HPDE6-E6E7 (cell line): ENCODE measurements around the gene CD300LD.
A peak's percentile ranks its signal among the peaks of the same experiment; 100 is the strongest.
"Not testable (repeated sequence)": the region's sequence is repeated elsewhere in the genome, so short reads cannot be mapped to it uniquely, and the experiment has no call there.

ENCODE experiments used
- DNase-seq: peaks from one replicate; pipeline ENCODE4 v3.0.0; 2011; ENCODE audit warnings: missing footprints; ENCODE audit errors: extremely low spot score

Gene CD300LD

DNA sequence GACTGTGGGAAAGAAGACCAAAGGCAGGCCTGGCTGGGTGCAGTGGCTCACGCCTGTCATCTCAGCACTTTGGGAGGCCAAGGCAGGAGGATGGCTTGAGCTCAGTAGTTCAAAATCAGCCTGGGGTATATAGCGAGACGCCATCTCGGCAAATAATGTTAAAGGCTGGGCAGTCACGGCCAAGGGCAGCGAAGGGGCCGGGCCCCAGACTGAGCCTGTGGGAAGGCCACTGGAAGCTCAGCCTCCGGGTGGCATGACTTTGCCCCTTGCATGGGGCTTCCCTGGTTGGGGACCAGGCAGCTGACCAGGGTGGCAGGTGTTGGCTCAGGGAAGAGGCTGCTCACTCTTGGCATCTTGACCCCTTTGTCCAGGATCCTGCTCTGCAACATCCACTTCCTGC lies 14.0 kb upstream of the CD300LD start:
- DNase-seq = no peak

GRCh38 chr17:74605361-74605760 lies 13.3 kb upstream of the CD300LD start:
- peak; percentile 58 for DNase-seq

- DNase-seq = no peak
Measured at GRCh38 chr17:74604761-74605160, 12.7 kb upstream of the CD300LD start.

DNA sequence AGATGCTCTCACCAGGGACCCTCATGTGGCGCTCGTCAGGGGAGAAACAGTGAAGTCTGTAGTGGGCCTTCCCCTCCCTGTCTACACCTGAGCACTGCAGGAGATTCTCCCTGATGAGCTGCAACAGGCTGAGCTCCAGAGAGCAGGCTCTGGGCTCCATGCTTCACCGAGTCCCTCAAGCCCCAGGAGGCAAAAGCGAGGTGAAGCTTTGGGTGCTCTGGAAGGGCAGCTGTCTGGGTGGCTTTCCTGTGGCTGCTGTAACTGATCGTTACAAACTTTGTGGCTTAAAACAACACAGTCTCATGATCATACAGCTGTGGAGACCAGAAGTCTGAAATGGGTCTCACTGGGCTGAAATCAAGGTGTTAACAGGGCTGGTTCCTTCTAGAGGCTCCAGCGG lies 12.1 kb upstream of the CD300LD start:
- DNase-seq = no peak

DNA sequence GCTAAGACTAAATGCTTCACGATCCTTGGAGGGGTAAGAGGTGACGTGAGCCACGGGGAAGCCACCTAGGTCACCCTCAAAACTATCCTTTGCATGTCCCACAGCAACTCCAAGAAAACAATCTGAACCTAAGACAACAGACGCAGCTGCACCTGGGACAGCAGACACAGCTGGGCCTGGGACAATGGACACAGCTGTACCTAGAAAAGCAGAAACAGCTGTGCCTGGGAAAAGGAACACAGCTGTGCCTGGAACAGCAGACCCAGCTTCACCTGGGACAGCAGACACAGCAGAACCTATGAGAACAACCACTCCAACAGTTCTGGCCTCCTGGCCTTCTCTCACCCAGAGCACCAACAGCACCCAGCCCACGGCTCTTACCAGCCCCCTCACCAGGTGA lies 11.7 kb upstream of the CD300LD start:
- no peak for DNase-seq

GRCh38 chr17:74603037-74603635 lies 11.1 kb upstream of the CD300LD start:
- DNase-seq = no peak

GRCh38 chr17:74601944-74602572 lies 10.0 kb upstream of the CD300LD start:
- DNase-seq = peak; percentile 46

GRCh38 chr17:74599448-74599939 lies 7.4 kb upstream of the CD300LD start:
- DNase-seq = no peak

- no peak for DNase-seq
Measured at GRCh38 chr17:74599023-74599399, 6.9 kb upstream of the CD300LD start.

GRCh38 chr17:74598346-74599022 lies 6.4 kb upstream of the CD300LD start:
- no peak for DNase-seq

GRCh38 chr17:74597069-74597790 lies 5.1 kb upstream of the CD300LD start:
- no peak for DNase-seq

DNA sequence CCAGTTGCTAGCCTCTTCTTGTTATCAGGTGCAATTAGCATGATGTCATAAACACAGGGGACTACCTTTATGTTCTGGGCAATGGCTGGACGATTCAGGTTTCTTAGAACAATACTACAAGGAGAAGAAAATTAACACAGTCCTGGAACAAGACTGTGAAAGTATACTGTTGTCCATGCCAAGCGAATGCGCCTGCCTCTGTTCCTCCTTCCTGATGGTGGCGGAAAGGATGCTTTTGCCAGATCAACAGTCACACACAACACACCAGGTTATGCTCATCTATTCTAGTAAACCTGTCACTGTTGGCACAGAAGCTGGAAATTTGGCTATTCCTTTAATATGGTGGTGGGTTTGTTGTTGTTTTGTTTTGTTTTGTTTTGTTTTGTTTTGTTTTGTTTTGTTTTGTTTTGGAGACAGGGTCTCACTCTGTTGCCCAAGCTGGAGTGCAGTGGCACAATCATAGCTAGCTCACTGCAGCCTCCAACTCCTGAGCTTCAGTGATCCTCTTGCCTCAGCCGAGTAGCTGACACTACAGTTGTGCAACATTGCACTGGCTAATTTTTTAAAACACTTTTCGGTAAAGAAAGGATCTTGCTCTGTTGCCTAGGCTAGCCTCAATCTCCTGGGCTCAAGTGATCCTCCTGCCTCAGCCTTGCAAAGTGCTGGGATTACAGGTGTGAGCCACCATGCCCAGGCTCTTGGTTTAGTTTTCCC lies 3.1 kb upstream of the CD300LD start:
- no peak for DNase-seq

DNA sequence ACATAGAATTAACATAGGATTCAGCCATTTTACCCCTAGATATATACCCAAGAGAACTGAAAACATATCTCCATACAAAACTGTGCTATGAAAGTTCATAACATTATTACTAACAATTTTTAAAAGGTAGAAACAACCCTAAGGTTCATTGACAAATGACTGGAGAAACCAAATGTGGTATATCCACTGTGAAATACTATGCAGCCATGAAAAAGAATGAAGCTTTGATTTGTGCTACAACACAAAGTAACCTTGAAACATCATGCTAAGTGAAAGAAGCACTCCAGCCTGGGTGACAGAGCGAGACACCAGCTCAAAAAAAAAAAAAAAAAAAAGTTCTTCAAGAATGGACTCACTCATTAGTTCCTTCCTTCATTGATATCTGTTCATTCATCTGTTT lies 580 bp downstream of the CD300LD start:
- no peak for DNase-seq

GRCh38 chr17:74585711-74586110 lies 6.4 kb downstream of the CD300LD start:
- no peak for DNase-seq

DNA sequence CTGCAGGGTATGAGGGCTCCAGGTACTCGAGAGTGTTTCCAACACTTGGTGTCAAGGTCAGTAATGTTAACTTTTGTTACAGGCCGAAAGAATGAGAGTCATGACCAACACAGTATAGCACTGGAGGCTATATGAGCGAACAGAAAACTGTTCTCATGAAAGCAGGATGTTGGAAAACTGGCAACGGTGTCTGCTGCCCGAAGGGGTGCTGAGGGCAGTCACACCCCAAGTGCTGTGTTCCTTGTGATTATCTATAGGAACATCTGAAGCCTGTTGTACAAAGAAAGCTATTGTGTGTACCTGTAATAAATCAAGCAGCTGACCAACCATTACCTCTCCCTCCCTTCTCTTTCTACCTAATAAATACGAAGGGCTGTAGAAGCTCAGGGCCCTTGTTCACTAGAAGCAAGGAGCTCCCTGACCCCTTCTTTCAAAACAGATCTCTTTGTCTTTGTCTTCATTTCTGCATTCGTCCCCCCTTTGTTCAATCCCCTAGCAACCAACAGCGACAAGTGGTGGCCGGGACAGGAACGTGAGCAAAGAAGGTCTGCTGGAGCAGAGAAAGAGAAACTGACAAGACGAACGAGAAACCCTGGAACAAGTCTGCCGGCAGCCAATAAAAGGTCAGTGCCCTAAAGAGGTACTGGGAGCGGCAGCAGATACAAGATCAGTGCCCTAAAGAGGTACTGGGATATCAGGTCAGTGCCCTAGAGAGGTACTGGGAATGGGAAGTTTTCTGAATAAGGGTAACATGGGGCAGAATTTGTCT lies 7.6 kb downstream of the CD300LD start:
- DNase-seq = no peak

- DNase-seq = no peak
Measured at GRCh38 chr17:74582633-74583032, 9.4 kb downstream of the CD300LD start.

- DNase-seq = no peak
Measured at GRCh38 chr17:74579900-74580299, 12.2 kb downstream of the CD300LD start.

DNA sequence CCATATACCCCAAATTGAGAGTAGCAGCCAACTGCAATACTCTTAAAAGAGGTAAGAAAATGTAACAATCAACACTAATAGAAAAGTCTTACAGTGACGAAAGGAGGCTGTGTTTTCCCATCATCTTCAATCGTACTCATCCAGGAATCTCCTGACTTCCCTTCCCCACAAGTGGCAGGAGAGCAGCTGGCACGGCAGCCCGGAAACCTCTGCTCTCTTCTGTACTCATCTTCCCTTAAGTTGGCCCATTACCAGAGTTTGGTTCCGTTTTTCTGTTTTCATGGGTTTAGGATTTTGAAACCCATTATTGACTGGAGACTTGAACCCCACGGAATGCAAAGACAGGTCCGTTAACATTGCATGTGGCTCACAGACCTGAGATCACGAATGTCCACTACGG lies 13.1 kb downstream of the CD300LD start:
- no peak for DNase-seq

DNA sequence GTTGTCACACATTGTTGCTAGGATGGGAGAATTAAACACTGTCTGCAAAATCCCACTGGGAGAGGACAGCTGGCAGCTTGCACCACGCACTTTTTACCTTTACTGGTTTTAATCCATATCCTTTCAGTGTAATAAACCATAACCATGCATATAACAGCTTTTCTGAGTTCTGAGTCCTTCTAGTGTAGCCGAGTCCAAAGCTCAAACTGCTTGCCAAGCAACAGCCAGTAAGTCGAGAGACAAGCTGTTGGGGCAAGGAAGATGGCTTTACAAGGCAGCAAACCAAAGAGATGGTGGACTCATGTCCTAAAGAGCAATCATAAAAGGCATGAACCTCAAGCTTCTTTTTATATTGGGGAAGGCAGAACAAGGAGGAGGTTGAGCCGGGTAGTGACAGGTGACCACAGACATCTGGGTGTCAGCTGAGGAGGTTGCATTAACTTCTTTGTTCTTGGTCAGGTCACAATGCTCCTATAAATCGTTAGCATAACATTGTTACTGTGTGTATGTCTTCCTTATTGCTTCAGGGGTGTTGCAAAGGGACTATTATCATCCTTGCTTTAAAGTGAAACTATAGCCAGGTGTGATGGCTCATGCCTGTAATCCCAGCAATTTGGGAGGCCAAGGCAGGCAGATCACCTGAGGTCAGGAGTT lies 17.5 kb downstream of the CD300LD start:
- no peak for DNase-seq

- not testable (repeated sequence) for DNase-seq
Measured at GRCh38 chr17:74573635-74574034, 18.4 kb downstream of the CD300LD start.

- DNase-seq = no peak
Measured at GRCh38 chr17:74573169-74573568, 18.9 kb downstream of the CD300LD start.
